ENCODE measurements around the gene SYTL3.

SYTL3 gene

GRCh38 chr6:158662607-158662953 lies 12.7 kb downstream of the SYTL3 start:
- DNase-seq (ENCODE audit: low read depth): no peak
- H3K4me3 ChIP-seq (ENCODE audit: low read length): peak overlapping the region; percentile 29
- TF ChIP-seq CTCF (IDR thresholded peaks at IDR 0.05; ENCODE audit: insufficient read depth, low read depth, low read length, missing control alignments): no peak

DNA sequence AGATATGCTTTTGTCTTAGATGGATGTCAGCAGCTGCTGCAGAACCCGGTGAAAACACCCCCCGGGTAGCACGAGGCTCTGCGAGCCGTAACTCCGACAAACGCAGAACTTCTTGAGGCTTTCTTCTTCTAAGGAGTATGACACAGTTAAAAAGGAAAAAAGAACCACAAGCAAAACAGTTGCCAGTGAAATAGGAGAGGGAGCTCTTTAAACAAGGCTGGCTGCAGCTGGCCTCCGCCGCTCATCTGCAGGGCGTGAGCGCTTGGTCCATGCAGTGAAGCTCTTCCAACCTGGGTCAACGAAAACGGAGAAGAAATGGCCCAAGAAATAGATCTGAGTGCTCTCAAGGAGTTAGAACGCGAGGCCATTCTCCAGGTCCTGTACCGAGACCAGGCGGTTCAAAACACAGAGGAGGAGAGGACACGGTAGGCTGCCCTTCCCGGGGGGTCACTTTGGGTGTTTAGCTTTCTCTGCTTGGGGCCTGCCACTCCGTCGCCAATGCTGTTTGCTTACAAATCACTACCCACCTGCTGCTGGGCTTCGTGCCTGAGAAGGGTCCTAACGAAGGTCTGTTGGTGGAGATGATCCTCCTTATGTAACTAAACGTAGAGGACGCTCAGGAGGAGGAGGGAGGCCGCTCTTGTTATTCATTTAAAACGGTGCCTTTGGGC lies 13.2 kb downstream of the SYTL3 start:
- no peak for TF ChIP-seq CTCF (IDR thresholded peaks at IDR 0.05; ENCODE audit: insufficient read depth, low read depth, low read length, missing control alignments)
- DNase-seq (ENCODE audit: low read depth): no peak
- peak overlapping the region; percentile 29 for H3K4me3 ChIP-seq (ENCODE audit: low read length)

- no peak for TF ChIP-seq CTCF (IDR thresholded peaks at IDR 0.05; ENCODE audit: insufficient read depth, low read depth, low read length, missing control alignments)
- peak; percentile 82 for DNase-seq (ENCODE audit: low read depth)
- H3K4me3 ChIP-seq (ENCODE audit: low read length): peak overlapping the region; percentile 29
Measured at GRCh38 chr6:158663625-158664165, 13.8 kb downstream of the SYTL3 start.

DNA sequence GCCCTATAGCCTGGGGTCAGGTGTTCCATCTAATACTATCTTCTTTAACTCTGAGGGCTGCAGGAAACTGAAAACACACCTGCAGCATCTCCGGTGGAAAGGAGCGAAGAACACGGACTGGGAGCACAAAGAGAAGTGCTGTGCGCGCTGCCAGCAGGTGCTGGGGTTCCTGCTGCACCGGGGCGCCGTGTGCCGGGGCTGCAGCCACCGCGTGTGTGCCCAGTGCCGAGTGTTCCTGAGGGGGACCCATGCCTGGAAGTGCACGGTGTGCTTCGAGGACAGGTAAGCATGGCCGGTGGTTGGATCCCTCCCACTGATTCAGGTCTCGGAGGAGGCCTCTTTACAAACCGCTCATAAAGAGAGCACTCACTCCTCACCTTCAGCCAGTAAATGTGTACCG lies 15.5 kb downstream of the SYTL3 start:
- no peak for TF ChIP-seq CTCF (IDR thresholded peaks at IDR 0.05; ENCODE audit: insufficient read depth, low read depth, low read length, missing control alignments)
- no peak overlapping the region for H3K4me3 ChIP-seq (ENCODE audit: low read length)

DNA sequence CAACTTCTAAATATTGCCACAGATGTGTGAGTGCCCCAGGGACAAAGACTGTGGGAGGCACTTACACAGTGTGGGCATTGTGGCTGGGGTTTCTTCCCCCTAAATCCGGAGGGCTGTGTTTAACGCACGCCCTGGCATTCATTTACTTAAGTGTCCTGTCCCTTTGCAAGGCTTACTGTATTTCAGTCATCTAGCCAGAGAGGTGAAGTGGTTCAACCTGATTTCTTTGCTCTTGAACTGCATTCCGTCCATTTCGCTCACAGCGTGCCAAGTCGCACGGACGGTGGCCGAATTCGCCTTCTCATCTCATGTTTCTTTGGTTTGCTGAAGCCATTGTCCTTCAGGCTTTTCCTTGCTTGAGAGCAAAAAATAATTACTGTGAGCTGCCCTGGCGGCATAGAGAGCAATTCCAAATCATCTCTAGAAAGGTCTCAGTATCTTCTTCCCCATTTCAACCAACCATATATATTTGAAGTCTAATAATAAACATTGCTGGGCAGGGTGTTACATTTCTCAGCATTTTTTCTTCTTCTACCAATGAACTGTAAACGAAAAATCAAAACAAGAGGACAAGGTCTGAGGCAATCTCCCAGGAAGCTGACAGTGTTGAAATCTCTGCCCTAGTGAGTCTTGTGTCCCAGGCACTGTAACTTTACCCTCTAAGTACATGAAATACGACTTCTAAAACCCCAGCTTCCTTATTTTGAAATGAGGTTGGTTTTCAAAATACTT lies 16.9 kb downstream of the SYTL3 start:
- TF ChIP-seq CTCF (IDR thresholded peaks at IDR 0.05; ENCODE audit: insufficient read depth, low read depth, low read length, missing control alignments): no peak
- peak; percentile 75 for DNase-seq (ENCODE audit: low read depth)
- H3K4me3 ChIP-seq (ENCODE audit: low read length): no peak overlapping the region

More for the DNA sequence above, 15.5 kb downstream of the SYTL3 start:
- no peak for DNase-seq (ENCODE audit: low read depth)

DNA sequence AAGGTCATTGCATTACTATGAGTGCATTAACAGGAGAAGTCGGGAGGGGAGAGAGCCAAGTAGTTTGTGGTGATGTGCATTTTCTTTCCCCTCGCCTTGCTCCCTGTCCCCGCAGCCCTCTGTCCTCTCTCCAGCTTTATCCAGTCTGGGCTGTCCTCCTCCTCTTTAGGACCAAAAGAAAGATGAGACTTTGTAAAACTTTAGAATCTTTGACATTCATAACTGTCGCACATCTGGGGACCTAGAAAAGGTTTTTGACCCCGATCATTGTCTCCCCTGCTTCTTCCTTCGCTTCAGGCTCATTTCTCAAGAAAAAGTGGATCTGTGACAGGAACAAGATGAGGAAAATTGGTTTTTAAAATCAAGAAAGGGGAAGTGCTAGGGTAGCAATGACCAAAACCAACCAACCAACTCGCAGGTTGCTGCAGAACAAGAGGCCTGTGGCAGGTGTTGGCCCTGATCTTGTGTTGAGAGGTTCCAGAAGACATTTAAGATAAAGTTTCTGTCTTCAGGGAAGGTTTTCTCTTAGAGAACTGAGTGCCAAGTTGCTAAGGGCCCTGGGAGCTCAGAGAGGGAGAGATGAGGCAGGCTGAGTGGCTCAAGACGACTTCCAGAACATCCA lies 17.6 kb downstream of the SYTL3 start:
- DNase-seq (ENCODE audit: low read depth): no peak

More for the DNA sequence above, 17.6 kb downstream of the SYTL3 start:
- H3K4me3 ChIP-seq (ENCODE audit: low read length): no peak overlapping the region
- no peak for TF ChIP-seq CTCF (IDR thresholded peaks at IDR 0.05; ENCODE audit: insufficient read depth, low read depth, low read length, missing control alignments)
